WTC11 (cell line): Measurements from ENCODE around the gene CDH22.

Experiments used
- JUN ChIP-seq: sonication (generic); formaldehyde crosslinking; IDR thresholded peaks from 2 replicates; pipeline ENCODE4 v1.8.0; 2023; ENCODE audit warnings: mild to moderate bottlenecking, missing genetic modification reagents
- TEAD1 ChIP-seq: sonication (generic); formaldehyde crosslinking; IDR thresholded peaks from 2 replicates; pipeline ENCODE4 v1.8.0; 2022; ENCODE audit warnings: mild to moderate bottlenecking, missing genetic modification reagents
- TEAD4 ChIP-seq: sonication (generic); formaldehyde crosslinking; IDR thresholded peaks from 2 replicates; pipeline ENCODE4 v1.8.0; 2022; ENCODE audit warnings: mild to moderate bottlenecking, missing genetic modification reagents
- TP53 ChIP-seq: sonication (generic); formaldehyde crosslinking; IDR thresholded peaks from 2 replicates; pipeline ENCODE4 v1.8.1; 2023; ENCODE audit warnings: mild to moderate bottlenecking, missing genetic modification reagents
- TF ChIP-seq, protein P1 (sequence below): fragments of 200-600 bp; IDR thresholded peaks from 2 replicates; pipeline ENCODE4 v1.8.0; 2022; ENCODE audit warnings: antibody characterized with exemption
- TF ChIP-seq, protein P2 (sequence below): sonication (generic); formaldehyde crosslinking; IDR thresholded peaks from 2 replicates; pipeline ENCODE4 v1.8.0; 2022; ENCODE audit warnings: mild to moderate bottlenecking, missing genetic modification reagents
- TF ChIP-seq, protein P3 (sequence below): sonication (generic); formaldehyde crosslinking; IDR thresholded peaks from 2 replicates; pipeline ENCODE4 v1.8.1; 2023; ENCODE audit warnings: mild to moderate bottlenecking, missing genetic modification reagents, moderate library complexity

DNA sequence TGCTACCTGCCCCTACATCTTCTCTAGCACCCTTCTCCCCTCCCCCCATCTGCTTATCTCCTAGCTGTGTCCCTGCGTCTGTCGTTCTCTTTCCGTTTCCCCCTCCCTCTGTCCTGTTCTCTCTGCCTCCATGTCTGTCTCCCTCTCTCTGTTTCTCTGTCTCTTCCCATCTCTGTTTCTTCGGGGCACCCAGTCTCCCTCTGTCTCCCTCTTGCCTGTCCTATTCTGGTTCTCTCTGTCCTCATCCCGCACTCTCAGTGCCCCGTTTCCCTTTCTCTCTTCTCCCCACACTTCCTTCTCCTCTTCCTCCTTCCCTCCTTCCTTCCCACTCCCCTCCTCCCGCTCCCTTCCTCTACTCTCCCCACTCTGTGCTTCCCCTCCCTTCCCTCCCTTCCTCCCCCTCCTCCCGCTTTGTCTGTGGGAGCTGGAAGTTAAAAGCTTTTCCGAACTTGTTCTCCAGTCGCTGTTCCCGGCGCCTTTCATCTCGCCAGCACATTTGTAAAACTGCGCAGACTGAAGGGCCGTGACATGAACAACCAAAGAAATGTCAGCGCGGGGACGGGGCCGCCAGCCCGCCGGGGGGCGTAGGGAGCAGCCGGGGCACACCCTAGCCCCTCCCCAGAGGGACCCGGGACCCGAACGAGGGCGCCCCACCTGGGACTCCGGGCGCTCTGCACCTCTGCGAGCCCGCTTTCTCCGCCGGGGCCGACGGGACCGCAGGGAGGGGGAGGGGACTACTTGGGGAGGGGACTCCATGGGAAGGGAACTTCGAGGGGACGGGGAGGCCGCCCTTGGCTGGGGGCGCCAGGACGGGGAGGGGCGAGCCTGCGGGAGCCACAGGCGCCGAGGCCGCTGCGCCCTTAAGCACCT is 4.0 kb upstream of the CDH22 start:
- TF ChIP-seq, protein P1, sequence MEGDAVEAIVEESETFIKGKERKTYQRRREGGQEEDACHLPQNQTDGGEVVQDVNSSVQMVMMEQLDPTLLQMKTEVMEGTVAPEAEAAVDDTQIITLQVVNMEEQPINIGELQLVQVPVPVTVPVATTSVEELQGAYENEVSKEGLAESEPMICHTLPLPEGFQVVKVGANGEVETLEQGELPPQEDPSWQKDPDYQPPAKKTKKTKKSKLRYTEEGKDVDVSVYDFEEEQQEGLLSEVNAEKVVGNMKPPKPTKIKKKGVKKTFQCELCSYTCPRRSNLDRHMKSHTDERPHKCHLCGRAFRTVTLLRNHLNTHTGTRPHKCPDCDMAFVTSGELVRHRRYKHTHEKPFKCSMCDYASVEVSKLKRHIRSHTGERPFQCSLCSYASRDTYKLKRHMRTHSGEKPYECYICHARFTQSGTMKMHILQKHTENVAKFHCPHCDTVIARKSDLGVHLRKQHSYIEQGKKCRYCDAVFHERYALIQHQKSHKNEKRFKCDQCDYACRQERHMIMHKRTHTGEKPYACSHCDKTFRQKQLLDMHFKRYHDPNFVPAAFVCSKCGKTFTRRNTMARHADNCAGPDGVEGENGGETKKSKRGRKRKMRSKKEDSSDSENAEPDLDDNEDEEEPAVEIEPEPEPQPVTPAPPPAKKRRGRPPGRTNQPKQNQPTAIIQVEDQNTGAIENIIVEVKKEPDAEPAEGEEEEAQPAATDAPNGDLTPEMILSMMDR: no peak
- TF ChIP-seq, protein P2, sequence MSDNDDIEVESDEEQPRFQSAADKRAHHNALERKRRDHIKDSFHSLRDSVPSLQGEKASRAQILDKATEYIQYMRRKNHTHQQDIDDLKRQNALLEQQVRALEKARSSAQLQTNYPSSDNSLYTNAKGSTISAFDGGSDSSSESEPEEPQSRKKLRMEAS (CRISPR knock-in tag): no peak
- TF ChIP-seq TEAD4 (CRISPR knock-in tag): no peak
- no peak for TF ChIP-seq JUN
- TF ChIP-seq TP53 (CRISPR knock-in tag): no peak
- TF ChIP-seq TEAD1 (CRISPR knock-in tag): no peak
- TF ChIP-seq, protein P3, sequence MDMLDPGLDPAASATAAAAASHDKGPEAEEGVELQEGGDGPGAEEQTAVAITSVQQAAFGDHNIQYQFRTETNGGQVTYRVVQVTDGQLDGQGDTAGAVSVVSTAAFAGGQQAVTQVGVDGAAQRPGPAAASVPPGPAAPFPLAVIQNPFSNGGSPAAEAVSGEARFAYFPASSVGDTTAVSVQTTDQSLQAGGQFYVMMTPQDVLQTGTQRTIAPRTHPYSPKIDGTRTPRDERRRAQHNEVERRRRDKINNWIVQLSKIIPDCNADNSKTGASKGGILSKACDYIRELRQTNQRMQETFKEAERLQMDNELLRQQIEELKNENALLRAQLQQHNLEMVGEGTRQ (CRISPR knock-in tag): no peak
